Cardiac atrium fibroblast (primary cell): ENCODE results near the gene WFDC2. TPM values are rescaled to one million over a fixed set of nuclear protein-coding genes. Genes with fewer than 3 reads are reported as not detected.

Source experiments
- total RNA-seq: library from RNA; depleted of rRNA; stranded (reverse); fragments of >200 nt; gene quantifications from 2 replicates; pipeline ENCODE4 v1.2.3, GENCODE V29; 2015

The WFDC2 gene
- total RNA-seq: not detected in 2 replicates

DNA sequence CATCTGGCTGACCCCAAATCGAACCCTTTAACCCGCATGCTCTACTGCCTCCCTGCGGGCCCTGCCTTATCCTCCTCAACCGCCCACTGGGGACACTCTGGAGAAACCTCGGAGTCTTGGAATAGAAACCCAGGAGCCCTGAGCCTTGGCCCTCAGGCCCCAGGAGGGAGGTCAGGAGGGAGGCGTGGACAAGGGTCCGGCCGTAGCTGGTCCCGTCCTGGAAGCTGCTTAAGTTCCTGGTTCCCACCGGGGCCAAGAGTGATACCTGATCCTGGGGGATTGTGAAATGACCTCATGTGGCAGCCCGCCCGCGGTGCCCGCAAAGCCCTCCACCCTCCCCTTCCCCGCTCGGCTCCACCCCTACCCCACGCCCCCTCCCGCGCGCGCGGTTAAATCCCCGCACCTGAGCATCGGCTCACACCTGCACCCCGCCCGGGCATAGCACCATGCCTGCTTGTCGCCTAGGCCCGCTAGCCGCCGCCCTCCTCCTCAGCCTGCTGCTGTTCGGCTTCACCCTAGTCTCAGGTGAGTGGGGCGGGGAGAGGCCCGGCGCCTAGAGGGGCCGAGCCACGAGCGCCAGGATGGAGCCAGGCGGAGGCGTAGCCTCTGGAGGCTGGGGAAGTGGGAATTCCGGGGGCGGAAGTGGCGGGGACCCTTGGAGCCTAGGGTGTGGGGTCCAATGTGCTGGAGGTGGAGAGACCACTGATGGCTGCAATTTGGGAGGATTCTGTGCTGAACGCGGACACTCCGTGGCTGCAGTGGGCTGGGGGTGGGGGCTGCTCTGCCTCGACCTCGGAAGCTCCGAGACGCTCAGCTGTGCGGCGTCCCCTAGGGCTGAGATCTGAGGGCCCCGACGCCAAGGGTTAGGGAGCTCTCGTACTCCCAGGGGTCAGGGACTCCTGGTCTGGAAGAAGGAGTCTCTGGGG, at the start of gene WFDC2:
Gene WFDC2 (plus strand): TSS at position 418 of the 926 bp plus-strand sequence. CDS start 29 bp downstream, at position 447.

DNA sequence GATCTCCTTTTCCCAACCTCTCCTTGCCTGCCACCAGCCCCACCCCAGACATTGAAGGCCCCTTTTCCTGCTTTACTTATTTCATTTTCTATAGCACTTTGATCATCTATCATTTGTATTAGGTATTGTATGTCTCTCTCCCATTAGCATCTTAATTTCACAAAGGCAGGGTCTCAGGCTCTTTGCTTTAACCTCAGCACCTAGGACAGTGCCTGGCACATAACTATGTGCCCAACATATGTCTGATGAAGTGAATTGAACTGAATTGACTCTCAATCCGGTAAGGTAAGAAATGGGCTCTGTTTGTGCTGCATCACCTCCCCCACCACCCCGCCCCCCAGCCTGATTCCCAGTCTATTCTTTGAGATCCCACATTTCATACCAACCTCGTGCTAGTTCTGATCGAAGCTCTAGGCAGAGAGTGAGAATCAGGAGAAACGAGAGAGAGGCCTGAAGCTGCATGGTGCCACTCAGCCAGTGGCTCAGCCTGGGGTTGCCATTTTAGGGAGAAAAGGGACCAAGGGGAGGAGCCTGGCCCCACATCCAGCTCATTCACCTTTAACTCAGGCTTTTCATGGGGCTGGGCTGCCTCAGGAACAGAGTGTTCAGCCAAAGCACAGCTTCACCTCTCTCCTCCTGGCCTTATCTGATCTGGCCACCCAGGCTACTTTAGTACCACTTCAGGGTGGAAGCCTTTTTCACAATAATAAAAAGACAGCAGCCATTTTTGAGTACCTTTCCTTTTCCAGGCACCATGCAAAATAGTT, 45.8 kb downstream of the WFDC2 start, which contains the start of gene SPINT3:
Gene SPINT3 (minus strand): TSS at position 476 of the 767 bp plus-strand sequence. CDS start 14 bp downstream, at position 462.

Other genes starting within 250 kb of the WFDC2 start
- gene SEMG2, start 248.4 kb upstream of the WFDC2 start, total RNA-seq: not detected in 2 replicates
- not detected in 2 replicates for gene SLPI, start 215.2 kb upstream of the WFDC2 start, total RNA-seq
- not detected in 2 replicates for gene RBPJL, start 162.9 kb upstream of the WFDC2 start, total RNA-seq
- gene MATN4, start 161.5 kb upstream of the WFDC2 start, total RNA-seq: not detected in 2 replicates
- gene SDC4, start 121.3 kb upstream of the WFDC2 start, total RNA-seq: 43.5 and 50.7 TPM in 2 replicates
- gene SYS1, start 106.6 kb upstream of the WFDC2 start, total RNA-seq: 26.4 and 43.4 TPM in 2 replicates
- gene TP53TG5, start 91.4 kb upstream of the WFDC2 start, total RNA-seq: not detected in 2 replicates
- 7.9 and 10.1 TPM in 2 replicates for gene DBNDD2, start 61.5 kb upstream of the WFDC2 start, total RNA-seq
- gene PIGT, start 53.6 kb upstream of the WFDC2 start, total RNA-seq: 91.3 and 93.3 TPM in 2 replicates
- not detected in 2 replicates for gene SPINT3, start 45.9 kb downstream of the WFDC2 start, total RNA-seq
- gene WFDC6, start 69.7 kb downstream of the WFDC2 start, total RNA-seq: not detected in 2 replicates
- not detected in 2 replicates for gene EPPIN, start 77.6 kb downstream of the WFDC2 start, total RNA-seq
- not detected in 2 replicates for gene WFDC8, start 109.5 kb downstream of the WFDC2 start, total RNA-seq
- gene WFDC10A, start 160.0 kb downstream of the WFDC2 start, total RNA-seq: not detected in 2 replicates
- gene WFDC9, start 161.5 kb downstream of the WFDC2 start, total RNA-seq: not detected in 2 replicates
- gene WFDC11, start 200.5 kb downstream of the WFDC2 start, total RNA-seq: not detected in 2 replicates
- gene WFDC13, start 232.3 kb downstream of the WFDC2 start, total RNA-seq: not detected in 2 replicates
- gene WFDC10B, start 235.3 kb downstream of the WFDC2 start, total RNA-seq: not detected in 2 replicates